Panc1 (cell line): Measurements from ENCODE around the gene EMILIN3. TPM values are rescaled to one million over a fixed set of nuclear protein-coding genes. Genes with fewer than 3 reads are reported as not detected.
A peak's percentile ranks its signal among the peaks of the same experiment; 100 is the strongest.

Experiments used
- ATAC-seq: fragments of 200-7000 bp; cut with Tn5 transposase; 2 replicates; pipeline ENCODE4 v1.9.1; 2020; ENCODE audit warnings: mild to moderate bottlenecking, moderate library complexity
- BruUV-seq: library from RNA; stranded (reverse); fragments of 400-500 nt; replicated peaks from 2 replicates; lab custom pipeline; 2021; lab: Mats Ljungman, UMichigan
- CTCF ChIA-PET: fragments of 300-600 bp; sonication (Branson Sonifier 250); formaldehyde crosslinking; loops from one replicate; lab custom pipeline; 2022; ENCODE audit warnings: antibody characterized with exemption; lab: Charles Lee
- POLR2A ChIA-PET: fragments of 300-600 bp; sonication (Branson Sonifier 250); formaldehyde crosslinking; loops from one replicate; lab custom pipeline; 2022; ENCODE audit warnings: antibody characterized with exemption; lab: Charles Lee
- DNase-seq: peaks from one replicate; pipeline ENCODE4 v3.0.0-alpha.2; 2010; ENCODE audit warnings: low read depth, low spot score
- H3K27ac ChIP-seq: 2 replicates; pipeline ENCODE4 v1.5.1; 2011; ENCODE audit warnings: mild to moderate bottlenecking, low read length, inconsistent platforms
- H3K27me3 ChIP-seq: fragments of 200-500 bp; sonication (Bioruptor generic); 2 replicates; pipeline ENCODE4 v1.6.0; 2014; ENCODE audit warnings: low read length, inconsistent platforms; ENCODE audit not compliant: control insufficient read depth, insufficient read depth
- H3K36me3 ChIP-seq: fragments of 200-500 bp; sonication (Bioruptor generic); 2 replicates; pipeline ENCODE4 v1.5.1; 2014; ENCODE audit warnings: inconsistent platforms, mild to moderate bottlenecking, low read length, moderate library complexity; ENCODE audit not compliant: control insufficient read depth, insufficient read depth
- H3K4me1 ChIP-seq: 2 replicates; pipeline ENCODE4 v1.5.1; 2011; ENCODE audit warnings: inconsistent platforms, mild to moderate bottlenecking, low read length, moderate library complexity; ENCODE audit not compliant: control insufficient read depth, insufficient read depth
- H3K4me3 ChIP-seq, 2 experiments: 2 replicates each; pipeline ENCODE4 v1.5.1; 2011 to 2012; ENCODE audit warnings: low read depth in 2 of 2, low read length in 2 of 2, mild to moderate bottlenecking in 2 of 2, inconsistent platforms in 1 of 2, moderate library complexity in 1 of 2
- H3K9me3 ChIP-seq: fragments of 200-500 bp; sonication (Bioruptor generic); 2 replicates; pipeline ENCODE4 v1.5.1; 2014; ENCODE audit warnings: low read depth, mild to moderate bottlenecking, inconsistent platforms, low read length, moderate library complexity; ENCODE audit not compliant: control insufficient read depth, insufficient read depth
- CTCF ChIP-seq: fragments of 450-650 bp; IDR thresholded peaks from 2 replicates; pipeline ENCODE4 v1.5.1; 2017; ENCODE audit warnings: mild to moderate bottlenecking
- POLR2AphosphoS5 ChIP-seq: IDR thresholded peaks from 2 replicates; pipeline ENCODE4 v1.6.1; 2012; ENCODE audit warnings: mild to moderate bottlenecking, low read depth, low read length, moderate library complexity
- REST ChIP-seq, 2 experiments: IDR thresholded peaks; 2 replicates each; pipeline ENCODE4 v1.6.1; 2011 to 2012; ENCODE audit warnings: low read depth in 2 of 2, control low read depth in 1 of 2, low read length in 1 of 2, mild to moderate bottlenecking in 1 of 2, moderate library complexity in 1 of 2; ENCODE audit not compliant: insufficient read depth in 1 of 2
- SIN3A ChIP-seq: IDR thresholded peaks from 2 replicates; pipeline ENCODE4 v1.6.1; 2012; ENCODE audit warnings: low read depth, mild to moderate bottlenecking, low read length, moderate library complexity, borderline replicate concordance; ENCODE audit not compliant: insufficient read depth
- TCF7L2 ChIP-seq: IDR thresholded peaks from 2 replicates; pipeline ENCODE4 v1.6.1; 2011; ENCODE audit warnings: mild to moderate bottlenecking, low read depth, low read length, inconsistent platforms
- in situ Hi-C: cut with HindIII; loops from 2 replicates; pipeline ENCODE4 v1.10.0; 2016; ENCODE audit warnings: low sequenced_read_pairs, low pct_unique_long_range_greater_than_20kb
- intact Hi-C: fragments of 100-400 bp; cut with micrococcal nuclease; formaldehyde crosslinking; loops from one replicate; pipeline ENCODE4 v1.10.0; 2022; ENCODE audit not compliant: unreplicated experiment
- total RNA-seq: library from RNA; stranded (reverse); gene quantifications from one replicate; pipeline ENCODE4 v1.2.1, GENCODE V29; 2021; ENCODE audit not compliant: unreplicated experiment

EMILIN3 gene
- total RNA-seq, 1 experiment from 2014 or later: 0.54 TPM

GRCh38 chr20:41330343-41330720 lies 36.3 kb downstream of the EMILIN3 start:
- Histone ChIP-seq H3K27ac (no peak overlapping the region), H3K4me3 (no peak overlapping the region), H3K9me3 (no peaks in the 10 kb centered on the region), H3K36me3 (no peaks in the 10 kb centered on the region), H3K4me1 (peaks cover 7% of the 10 kb centered on the region), H3K27me3 (no peaks in the 10 kb centered on the region)
- ChIA-PET CTCF (interaction anchor here (0.5 kb wide), 1 partner anchor 12 kb away, joined by 3 read pairs; no protein-coding TSS in a partner anchor), POLR2A (interaction anchor here (0.6 kb wide), 1 partner anchor 329 kb away, joined by 4 read pairs; no protein-coding TSS in a partner anchor)
- no peak for TF ChIP-seq SIN3A
- no peak for TF ChIP-seq CTCF
- no peak for TF ChIP-seq POLR2AphosphoS5
- TF ChIP-seq REST (IDR thresholded peaks at IDR 0.05; ENCODE audit: insufficient read depth in 1 of 2, low read depth in 2 of 2, low read length in 1 of 2): no peak
- TF ChIP-seq TCF7L2: no peak
- ATAC-seq (no peak), DNase-seq (no peak)
- intact Hi-C loops (no loop called here), in situ Hi-C loops (no loop called here)
- BruUV-seq: no TSS peak

GRCh38 chr20:41329435-41330342 lies 36.9 kb downstream of the EMILIN3 start:
- peak overlapping the region; percentile 69 for H3K27ac ChIP-seq
- 0 out of 4 replicates have a peak overlapping the region, but pooled peaks of 1 of the 2 experiments have one; percentile 1 for H3K4me3 ChIP-seq
- H3K36me3 ChIP-seq: no peaks in the 10 kb centered on the region
- intact Hi-C loops (loop anchor here (5.0 kb wide), 1 partner anchor 347 kb away; no protein-coding TSS in a partner anchor), in situ Hi-C loops (no loop called here)
- ChIA-PET POLR2A (interaction anchor here (0.6 kb wide), 1 partner anchor 328 kb away, joined by 4 read pairs; no protein-coding TSS in a partner anchor), CTCF (interaction anchor here (0.5 kb wide), 1 partner anchor 11 kb away, joined by 3 read pairs; no protein-coding TSS in a partner anchor)
- no peak for TF ChIP-seq CTCF
- no TSS peak for BruUV-seq
- ATAC-seq (peak; percentile 94), DNase-seq (peak; percentile 90)
- H3K9me3 ChIP-seq: no peaks in the 10 kb centered on the region
- H3K4me1 ChIP-seq: peaks cover 7% of the 10 kb centered on the region
- H3K27me3 ChIP-seq: no peaks in the 10 kb centered on the region
